ENCODE measurements around the gene HIPK1. TPM values are rescaled to one million over a fixed set of nuclear protein-coding genes. Genes with fewer than 3 reads are reported as not detected.
"Not testable (repeated sequence)": the region's sequence is repeated elsewhere in the genome, so short reads cannot be mapped to it uniquely, and the experiment has no call there.

HIPK1 gene
- total RNA-seq, 1 donor, result 23.9 TPM

GRCh38 chr1:114000406-114000805, 71.3 kb downstream of the HIPK1 start:
- Histone ChIP-seq H3K4me2 (ENCODE audit: insufficient read depth, low read length) (no peak overlapping the region), H3K27ac (ENCODE audit: low read depth, low read length) (no peak overlapping the region), H2AFZ (ENCODE audit: low read length) (no peak overlapping the region), H3K36me3 (ENCODE audit: insufficient read depth, low read length) (no peaks in the 10 kb centered on the region), H4K20me1 (ENCODE audit: insufficient read depth, low read length) (no peaks in the 10 kb centered on the region), H3K4me3 (ENCODE audit: insufficient read depth, low read length) (no peak overlapping the region), H3K4me1 (ENCODE audit: insufficient read depth, low read length) (peaks cover 5% of the 10 kb centered on the region), H3K27me3 (ENCODE audit: insufficient read depth, low read length) (no peaks in the 10 kb centered on the region), H3K9me3 (ENCODE audit: low read depth, low read length) (no peaks in the 10 kb centered on the region), H3K79me2 (ENCODE audit: insufficient read depth, low read length) (no peaks in the 10 kb centered on the region)
- no peak for DNase-seq (ENCODE audit: insufficient read length, low spot score, missing footprints)
- TF ChIP-seq, protein P1, sequence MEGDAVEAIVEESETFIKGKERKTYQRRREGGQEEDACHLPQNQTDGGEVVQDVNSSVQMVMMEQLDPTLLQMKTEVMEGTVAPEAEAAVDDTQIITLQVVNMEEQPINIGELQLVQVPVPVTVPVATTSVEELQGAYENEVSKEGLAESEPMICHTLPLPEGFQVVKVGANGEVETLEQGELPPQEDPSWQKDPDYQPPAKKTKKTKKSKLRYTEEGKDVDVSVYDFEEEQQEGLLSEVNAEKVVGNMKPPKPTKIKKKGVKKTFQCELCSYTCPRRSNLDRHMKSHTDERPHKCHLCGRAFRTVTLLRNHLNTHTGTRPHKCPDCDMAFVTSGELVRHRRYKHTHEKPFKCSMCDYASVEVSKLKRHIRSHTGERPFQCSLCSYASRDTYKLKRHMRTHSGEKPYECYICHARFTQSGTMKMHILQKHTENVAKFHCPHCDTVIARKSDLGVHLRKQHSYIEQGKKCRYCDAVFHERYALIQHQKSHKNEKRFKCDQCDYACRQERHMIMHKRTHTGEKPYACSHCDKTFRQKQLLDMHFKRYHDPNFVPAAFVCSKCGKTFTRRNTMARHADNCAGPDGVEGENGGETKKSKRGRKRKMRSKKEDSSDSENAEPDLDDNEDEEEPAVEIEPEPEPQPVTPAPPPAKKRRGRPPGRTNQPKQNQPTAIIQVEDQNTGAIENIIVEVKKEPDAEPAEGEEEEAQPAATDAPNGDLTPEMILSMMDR (IDR thresholded peaks at IDR 0.05; ENCODE audit: extremely low read depth, low read depth, low read length), result no peak

GRCh38 chr1:114002492-114003239, 73.5 kb downstream of the HIPK1 start:
- peak overlapping the region; percentile 40 for H3K4me2 ChIP-seq (ENCODE audit: insufficient read depth, low read length)
- H3K27me3 ChIP-seq (ENCODE audit: insufficient read depth, low read length), result peaks cover 5% of the 10 kb centered on the region
- H3K4me3 ChIP-seq (ENCODE audit: insufficient read depth, low read length), result no peak overlapping the region
- no peaks in the 10 kb centered on the region for H3K79me2 ChIP-seq (ENCODE audit: insufficient read depth, low read length)
- peak; percentile 91 for DNase-seq (ENCODE audit: insufficient read length, low spot score, missing footprints)
- H3K9me3 ChIP-seq (ENCODE audit: low read depth, low read length), result no peaks in the 10 kb centered on the region
- peaks cover 5% of the 10 kb centered on the region for H3K4me1 ChIP-seq (ENCODE audit: insufficient read depth, low read length)
- peak overlapping the region; percentile 72 for H2AFZ ChIP-seq (ENCODE audit: low read length)
- H3K27ac ChIP-seq (ENCODE audit: low read depth, low read length), result no peak overlapping the region
- H4K20me1 ChIP-seq (ENCODE audit: insufficient read depth, low read length), result no peaks in the 10 kb centered on the region
- TF ChIP-seq, protein P1 (IDR thresholded peaks at IDR 0.05; ENCODE audit: extremely low read depth, low read depth, low read length), result no peak
- H3K36me3 ChIP-seq (ENCODE audit: insufficient read depth, low read length), result no peaks in the 10 kb centered on the region

DNA sequence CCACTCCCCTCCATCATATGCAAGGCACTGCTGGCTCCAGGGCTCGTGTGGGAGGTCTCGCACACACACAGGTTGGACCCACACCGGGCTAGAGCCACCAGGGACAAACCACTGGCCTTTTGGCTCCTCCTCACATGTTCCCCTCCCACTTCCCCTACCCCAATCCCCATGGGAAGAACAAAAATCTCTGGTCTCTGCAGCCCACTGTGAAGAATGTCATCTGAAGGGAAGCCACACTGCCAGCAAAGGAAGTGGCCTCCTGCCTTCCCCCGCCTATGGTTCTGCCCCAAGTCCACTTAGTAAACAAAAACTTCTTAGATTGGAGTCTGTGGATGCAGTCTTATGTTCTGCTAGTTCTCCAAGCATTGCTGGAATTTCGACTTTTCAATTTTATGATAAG, 74.3 kb downstream of the HIPK1 start:
- Histone ChIP-seq H3K27me3 (ENCODE audit: insufficient read depth, low read length) (peaks cover 5% of the 10 kb centered on the region), H3K79me2 (ENCODE audit: insufficient read depth, low read length) (no peaks in the 10 kb centered on the region), H3K4me3 (ENCODE audit: insufficient read depth, low read length) (no peak overlapping the region), H3K4me2 (ENCODE audit: insufficient read depth, low read length) (peak overlapping the region; percentile 40), H3K27ac (ENCODE audit: low read depth, low read length) (no peak overlapping the region), H4K20me1 (ENCODE audit: insufficient read depth, low read length) (no peaks in the 10 kb centered on the region), H3K9me3 (ENCODE audit: low read depth, low read length) (no peaks in the 10 kb centered on the region), H2AFZ (ENCODE audit: low read length) (peak overlapping the region; percentile 72), H3K4me1 (ENCODE audit: insufficient read depth, low read length) (peaks cover 5% of the 10 kb centered on the region), H3K36me3 (ENCODE audit: insufficient read depth, low read length) (no peaks in the 10 kb centered on the region)
- no peak for DNase-seq (ENCODE audit: insufficient read length, low spot score, missing footprints)
- TF ChIP-seq, protein P1 (IDR thresholded peaks at IDR 0.05; ENCODE audit: extremely low read depth, low read depth, low read length), result no peak

GRCh38 chr1:114006825-114007224, 77.7 kb downstream of the HIPK1 start:
- not testable (repeated sequence) for H3K4me3 ChIP-seq (ENCODE audit: insufficient read depth, low read length); H2AFZ ChIP-seq (ENCODE audit: low read length); H3K4me1 ChIP-seq (ENCODE audit: insufficient read depth, low read length); H3K4me2 ChIP-seq (ENCODE audit: insufficient read depth, low read length); H3K27me3 ChIP-seq (ENCODE audit: insufficient read depth, low read length); H4K20me1 ChIP-seq (ENCODE audit: insufficient read depth, low read length); DNase-seq (ENCODE audit: insufficient read length, low spot score, missing footprints); H3K27ac ChIP-seq (ENCODE audit: low read depth, low read length); H3K79me2 ChIP-seq (ENCODE audit: insufficient read depth, low read length); H3K9me3 ChIP-seq (ENCODE audit: low read depth, low read length); H3K36me3 ChIP-seq (ENCODE audit: insufficient read depth, low read length)
